DMS153 treated with DMSO at 0.1 percent for 48 hours (cell line): Measurements from ENCODE around the gene CKAP2.
"Not testable (repeated sequence)": the region's sequence is repeated elsewhere in the genome, so short reads cannot be mapped to it uniquely, and the experiment has no call there.

Source experiments
- DNase-seq: peaks from one replicate; lab custom pipeline; 2025; ENCODE audit not compliant: unreplicated experiment; lab: John Stamatoyannopoulos, UW

CKAP2 gene

DNA sequence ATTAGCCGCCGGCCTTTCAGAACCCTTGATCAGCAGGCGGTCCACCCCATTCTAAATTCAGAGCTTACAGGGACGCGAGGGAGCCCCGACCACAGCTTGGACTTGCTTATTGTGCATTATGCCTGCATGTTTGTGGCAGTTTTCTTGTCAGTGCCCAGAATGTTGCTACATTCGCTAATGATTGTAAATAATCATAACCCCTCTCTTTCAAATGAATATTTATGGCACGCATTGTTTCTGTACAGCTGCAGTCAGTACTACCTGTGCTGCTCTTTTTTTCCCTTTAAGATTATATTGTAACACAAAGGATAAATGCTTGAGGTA lies 4.5 kb upstream of the CKAP2 start:
- no peak for DNase-seq

DNA sequence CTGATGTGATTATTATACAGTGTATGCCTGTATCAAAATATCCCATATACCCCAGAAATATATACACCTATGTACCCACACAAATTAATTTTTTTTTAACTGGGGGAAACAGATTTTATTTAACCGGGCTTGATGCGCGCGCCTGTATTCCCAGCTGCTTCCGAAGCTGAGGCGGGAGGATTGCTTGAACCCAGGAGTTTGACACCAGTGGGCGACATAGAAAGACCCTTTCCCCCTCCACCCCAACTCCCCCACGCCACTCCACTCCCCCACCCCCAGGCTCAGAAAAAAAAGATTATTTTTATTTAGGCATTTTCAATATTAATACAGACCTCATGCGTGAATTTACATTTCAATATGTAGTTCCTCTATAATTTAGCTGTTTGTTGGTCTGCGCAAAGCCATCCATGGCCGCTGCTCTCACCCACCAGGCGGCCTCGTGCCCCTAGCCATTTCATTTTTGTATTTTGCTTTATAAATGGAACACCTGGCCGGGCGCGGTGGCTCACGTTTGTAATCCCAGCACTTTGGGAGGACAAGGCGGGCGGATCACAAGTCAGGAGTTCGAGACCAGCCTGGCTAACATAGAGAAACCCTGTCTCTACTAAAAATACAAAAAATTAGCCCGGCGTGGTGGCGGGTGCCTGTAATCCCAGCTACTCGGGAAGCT lies 4.0 kb upstream of the CKAP2 start:
- no peak for DNase-seq

DNA sequence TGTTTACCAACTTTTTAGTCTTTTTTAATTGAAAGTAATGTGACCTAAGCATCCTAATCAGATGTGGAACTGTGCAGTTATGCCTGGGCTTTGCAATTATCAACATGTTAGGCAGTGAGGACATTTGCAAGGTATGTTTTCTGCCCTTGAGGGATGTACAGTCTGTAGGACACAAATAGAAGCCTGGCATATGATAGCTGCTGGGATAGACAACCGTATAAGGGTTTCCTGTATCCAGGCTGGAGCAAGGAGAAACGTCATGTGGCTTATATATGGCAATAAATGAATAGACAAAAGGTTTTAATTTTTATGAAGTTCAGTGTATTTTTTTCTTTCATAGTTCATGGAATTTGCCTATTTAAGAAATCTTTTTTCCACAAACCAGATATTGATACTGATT lies 2.8 kb upstream of the CKAP2 start:
- no peak for DNase-seq

DNA sequence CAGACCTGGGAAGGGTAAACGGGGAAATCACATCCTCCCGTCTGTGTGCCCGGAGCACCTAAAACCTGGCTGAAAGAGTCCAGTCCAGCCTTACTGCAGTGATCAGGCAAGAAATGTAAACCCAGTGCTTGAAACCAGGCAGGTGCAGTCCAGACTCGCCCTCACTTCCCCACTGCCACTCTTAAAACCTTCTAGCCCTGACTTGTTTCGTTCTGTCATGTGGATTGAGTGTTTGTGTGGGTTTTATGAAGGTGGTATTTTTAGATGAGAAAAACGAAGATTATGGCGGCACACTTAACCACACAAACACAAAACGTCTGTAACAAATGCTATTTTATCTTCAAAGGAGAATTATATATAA lies 839 bp upstream of the CKAP2 start:
- peak; percentile 61 for DNase-seq

DNA sequence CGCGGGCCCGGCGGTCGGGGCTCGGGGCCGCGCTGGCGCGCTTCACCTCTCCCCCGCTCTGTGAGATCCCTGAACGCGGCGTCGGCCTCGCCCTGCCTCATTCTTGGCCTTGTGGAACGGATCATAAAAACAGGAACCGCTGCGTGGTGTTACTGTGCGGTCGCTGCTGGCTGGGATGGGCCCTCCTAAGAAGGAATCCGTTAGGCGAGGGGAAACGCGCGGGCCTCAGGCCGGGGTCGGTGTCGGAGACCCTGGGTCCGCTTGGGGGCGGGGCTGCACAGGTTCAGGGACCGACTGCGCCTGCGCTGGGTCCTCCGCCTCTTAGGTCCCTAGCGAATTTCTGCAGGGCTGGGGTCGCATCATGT lies 381 bp downstream of the CKAP2 start:
- peak; percentile 38 for DNase-seq

DNA sequence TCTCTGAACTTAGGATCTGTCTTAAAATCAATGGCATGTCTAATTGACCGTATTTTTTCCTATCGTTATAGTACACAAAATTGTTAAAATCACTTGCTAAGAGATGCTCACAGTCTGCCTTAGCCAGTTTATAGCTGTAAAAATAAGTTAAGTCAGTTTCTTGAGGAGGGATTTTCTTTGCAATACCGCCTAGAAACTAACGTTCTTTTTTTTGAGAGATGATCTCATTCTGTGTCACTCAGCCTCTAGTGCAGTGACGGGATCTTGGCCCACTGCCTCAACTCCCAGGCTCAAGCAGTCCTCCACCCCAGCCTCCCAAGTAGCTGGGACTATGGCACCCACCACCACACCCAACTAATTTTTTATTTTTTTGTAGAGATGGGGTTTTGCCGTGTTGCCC lies 4.4 kb downstream of the CKAP2 start:
- no peak for DNase-seq

DNA sequence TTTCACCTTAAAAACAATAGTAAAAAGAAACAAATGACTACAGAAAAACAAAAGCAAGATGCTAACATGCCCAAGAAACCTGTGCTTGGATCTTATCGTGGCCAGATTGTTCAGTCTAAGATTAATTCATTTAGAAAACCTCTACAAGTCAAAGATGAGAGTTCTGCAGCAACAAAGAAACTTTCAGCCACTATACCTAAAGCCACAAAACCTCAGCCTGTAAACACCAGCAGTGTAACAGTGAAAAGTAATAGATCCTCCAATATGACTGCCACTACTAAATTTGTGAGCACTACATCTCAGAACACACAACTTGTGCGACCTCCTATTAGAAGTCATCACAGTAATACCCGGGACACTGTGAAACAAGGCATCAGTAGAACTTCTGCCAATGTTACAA lies 6.0 kb downstream of the CKAP2 start:
- no peak for DNase-seq

DNA sequence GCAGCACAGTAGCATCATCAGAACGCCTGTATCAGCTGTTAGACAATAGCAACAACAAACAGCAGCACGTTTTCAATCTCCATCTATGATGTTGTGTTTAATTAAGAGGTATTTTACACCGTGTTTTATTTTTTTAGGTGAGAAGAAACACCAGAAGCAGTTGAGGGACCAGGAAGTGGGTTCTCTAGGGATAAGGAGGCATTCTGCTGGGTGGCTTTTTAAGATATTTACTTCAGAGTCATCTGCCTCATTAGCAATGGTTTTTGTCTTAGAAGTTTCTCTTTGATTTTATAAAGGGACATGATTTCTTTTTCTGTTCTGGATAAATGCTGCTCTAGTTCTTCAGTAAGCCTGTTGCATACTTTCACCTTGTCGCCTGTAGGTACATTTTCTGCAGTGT lies 8.2 kb downstream of the CKAP2 start:
- DNase-seq: no peak

DNA sequence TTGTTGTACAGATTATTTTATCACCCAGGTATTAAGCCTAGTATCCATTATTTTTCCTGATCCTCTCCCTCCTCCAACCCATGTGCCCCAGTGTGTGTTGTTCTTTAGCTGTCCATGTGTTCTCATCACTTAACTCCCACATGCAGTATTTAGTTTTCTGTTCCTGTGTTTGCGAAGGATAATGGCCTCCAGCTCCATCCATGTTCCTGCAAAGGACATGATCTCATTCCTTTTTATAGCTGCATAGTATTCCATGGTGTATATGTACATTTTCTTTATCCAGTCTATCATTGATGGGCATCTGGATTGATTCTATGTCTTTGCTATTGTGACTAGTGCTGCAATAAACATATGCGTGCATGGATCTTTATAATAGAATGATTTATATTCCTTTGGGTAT lies 13.2 kb downstream of the CKAP2 start:
- DNase-seq: not testable (repeated sequence)

DNA sequence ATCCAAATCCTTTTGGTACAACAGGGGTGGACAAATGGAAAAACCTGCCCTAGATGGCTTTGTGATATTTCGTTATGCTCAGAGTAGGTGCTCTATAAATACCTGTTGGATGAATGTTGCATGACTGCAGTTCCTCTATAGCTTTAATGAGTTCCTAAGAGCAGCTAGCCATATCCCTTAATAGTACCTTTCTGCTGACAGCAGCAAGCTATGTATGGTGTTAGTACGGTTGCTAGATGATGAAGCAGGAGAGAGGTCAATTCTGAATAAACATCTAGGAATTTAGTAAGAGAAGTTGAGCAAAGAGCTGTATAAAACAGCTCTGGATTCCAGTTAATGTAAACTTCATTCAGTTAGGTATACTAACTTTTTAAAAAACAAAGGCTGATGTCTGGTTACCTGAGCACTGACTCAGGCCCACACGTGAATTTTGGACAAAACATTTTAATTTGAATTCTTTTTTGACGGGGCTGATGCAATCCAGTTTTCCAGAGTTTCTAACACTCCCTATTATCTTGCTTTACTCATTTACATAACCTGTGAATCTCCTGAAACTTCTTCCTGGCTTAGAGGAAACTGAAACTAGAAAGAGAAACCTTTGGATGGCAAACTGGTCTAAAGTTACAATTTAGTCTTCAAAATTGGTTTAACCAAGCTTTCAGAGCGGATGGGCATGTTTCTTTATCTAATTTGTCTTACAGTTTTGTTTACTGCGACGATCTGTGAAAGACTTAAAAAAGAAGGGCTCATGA lies 25.6 kb downstream of the CKAP2 start:
- DNase-seq: not testable (repeated sequence)

DNA sequence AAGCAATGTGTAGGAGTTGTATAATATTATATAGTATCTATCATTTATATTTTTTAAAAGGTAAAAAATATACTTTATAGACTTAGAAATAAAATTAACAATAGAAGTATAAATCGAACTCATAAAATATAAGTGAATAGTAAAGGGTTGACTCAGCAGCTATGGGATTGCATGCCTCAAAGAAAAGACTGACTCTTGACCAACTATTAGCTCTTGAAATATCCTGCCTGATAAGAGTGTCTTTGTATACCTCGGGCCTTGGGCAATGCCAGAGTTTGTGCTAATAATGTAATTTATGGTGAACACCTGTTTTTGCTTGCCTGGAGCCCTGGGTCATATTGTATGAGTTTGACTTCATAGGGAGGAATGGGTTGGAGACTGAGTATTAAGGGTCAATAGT lies 31.8 kb downstream of the CKAP2 start:
- not testable (repeated sequence) for DNase-seq

DNA sequence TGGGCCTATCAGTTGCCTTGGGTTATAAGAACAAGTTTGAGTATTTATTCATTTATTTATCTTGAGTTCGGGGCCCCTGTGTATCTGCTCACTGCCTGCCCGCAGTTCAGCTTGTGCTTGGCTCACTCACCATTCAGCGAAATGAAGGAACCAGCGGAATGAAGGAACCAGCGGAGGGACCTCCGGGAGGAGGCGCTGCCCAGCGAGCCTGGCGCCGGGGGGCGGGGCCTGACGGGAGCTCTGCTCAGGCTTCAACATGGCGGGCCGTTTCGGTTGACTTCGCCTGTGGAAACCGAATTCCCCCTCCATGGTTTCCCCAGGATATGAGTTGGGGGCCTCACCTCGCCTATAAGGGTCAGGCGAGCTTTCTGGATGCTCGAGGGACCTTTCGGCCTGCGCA lies 33.5 kb downstream of the CKAP2 start:
- DNase-seq: not testable (repeated sequence)

DNA sequence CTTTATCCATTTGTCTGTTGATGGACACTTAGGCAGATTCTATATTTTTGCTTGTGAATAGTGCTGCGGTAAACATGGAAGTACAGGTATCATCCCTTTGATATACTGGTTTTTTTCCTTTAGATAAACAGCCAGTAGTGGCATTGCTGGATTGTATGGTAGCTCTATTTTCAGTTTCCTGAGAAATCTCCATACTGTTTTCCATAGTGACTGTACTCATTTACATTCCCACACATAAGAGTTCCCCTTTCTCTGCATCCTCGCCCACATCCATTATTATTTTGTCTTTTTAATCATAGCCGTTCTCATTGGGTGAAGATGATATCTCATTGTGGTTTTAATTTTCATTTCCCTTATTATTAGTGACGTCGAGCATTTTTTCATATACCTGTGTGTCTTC lies 35.7 kb downstream of the CKAP2 start:
- DNase-seq: not testable (repeated sequence)

DNA sequence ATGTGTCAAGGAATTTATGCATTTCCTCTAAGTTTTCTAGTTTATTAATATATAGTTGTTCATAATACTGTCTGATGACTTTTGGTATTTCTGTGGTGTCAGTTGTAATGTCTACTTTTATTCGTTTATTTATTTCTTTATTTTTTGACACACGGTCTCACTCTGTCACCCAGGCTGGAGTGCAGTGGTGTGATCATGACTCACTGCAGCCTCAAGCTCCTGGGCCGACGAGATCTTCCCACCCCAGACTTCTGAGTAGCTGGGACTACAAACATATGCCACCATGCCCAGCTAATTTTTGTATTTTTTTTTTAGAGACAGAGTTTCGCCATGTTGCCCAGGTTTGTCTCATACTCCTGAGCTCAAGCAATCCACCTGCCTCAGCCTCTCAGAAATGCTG lies 39.0 kb downstream of the CKAP2 start:
- not testable (repeated sequence) for DNase-seq

DNA sequence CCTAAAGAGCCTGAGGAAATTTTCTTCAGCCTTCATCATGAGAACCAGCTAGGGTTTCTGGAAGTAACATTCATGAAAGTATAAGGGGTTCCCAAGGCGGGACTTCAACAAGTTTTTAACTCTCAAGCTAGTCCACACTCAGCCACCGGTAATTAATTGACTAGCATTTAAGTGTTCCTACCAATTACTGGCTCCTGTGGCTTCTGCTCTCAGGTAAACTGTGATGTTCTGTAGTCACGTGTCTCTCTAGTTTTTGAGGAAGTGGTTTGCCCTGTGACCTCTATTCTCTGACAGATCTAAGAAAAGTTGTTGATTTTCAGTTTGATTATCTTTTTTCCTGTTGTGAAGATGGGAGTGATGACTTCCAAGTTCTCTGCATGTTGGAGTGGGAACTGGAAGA lies 42.7 kb downstream of the CKAP2 start:
- not testable (repeated sequence) for DNase-seq

DNA sequence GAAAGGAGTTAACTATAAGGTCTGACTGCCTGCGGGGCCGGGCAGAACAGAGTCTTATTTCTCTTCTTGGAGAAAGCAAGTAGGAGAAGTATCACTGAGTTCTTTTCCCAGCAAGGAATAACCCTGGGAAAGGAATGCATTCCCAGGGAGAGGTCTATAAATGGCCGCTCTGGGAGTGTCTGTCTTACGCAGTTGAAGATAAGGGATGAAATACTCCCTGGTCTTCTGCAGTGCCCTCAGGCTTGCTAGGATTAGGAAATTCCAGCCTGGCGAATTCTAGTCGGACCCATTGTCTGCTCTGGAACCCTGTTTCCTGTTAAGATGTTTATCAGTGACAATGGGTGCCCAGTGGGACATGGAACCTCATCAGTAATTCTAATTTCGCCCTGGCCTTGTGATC lies 47.0 kb downstream of the CKAP2 start:
- DNase-seq: not testable (repeated sequence)

DNA sequence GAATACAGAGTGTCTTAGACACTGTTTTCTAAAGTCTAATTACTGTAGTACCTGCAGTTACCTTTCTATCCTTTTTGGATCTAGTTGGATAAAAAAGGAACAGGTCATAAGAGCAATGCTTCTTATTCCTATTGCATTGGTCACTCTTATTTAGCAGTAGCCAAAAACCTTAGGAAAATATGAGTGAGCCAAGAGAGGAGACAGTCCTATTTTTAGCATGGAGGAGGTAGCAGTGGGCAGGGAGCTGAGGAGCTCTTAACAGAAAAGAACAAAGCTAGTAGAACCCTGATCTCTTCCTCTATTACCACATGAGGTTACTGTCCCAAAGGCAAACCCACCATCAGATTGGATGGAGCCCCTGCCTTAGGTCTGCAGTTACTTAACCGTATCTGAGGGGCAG lies 50.6 kb downstream of the CKAP2 start:
- not testable (repeated sequence) for DNase-seq

DNA sequence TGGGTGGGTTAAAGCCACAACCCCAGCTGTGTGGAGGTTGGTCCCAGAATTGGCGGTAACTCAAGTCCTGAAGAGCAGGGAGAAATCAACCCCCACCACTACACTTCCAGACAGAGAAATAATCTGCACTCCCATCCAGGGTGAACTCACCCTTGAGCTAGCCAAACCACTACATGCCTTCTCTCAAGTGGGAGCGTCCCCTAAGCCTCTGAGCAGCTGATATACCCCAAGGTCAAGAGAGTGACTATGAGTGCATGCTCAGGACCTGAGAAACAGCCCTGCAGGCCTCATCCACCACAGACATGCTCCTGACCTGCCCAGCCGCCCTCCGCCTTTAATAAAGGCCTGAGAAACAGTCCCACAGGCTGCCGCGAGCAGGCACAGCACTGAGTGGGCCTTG lies 54.3 kb downstream of the CKAP2 start:
- not testable (repeated sequence) for DNase-seq

DNA sequence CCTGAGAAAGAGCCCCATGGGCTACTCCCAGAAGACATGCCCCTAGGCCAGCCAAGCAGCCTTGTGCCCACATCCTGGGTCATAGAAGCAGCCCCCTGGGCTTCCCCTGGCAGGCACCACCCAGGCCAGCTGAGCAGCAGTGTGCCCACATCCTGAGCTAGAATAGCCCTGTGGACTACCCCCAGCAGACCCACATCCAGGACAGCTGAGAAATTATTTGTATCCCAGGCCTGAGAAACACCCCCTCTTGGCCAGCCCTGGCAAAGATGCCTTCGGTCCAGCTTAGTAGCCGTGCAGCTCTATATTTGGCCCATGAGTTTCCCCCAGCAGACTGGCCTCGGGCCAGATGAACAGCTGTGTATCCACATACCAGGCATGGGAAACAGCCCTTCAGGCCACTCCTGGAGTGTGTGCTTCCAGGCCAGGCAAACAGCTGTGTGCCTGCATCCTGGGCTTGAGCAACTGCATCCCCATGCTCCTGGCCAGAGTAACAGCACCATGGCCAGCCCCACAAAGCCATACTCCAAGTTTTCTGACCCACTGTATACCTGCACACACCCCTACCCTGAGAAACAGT lies 55.0 kb downstream of the CKAP2 start:
- DNase-seq: not testable (repeated sequence)

DNA sequence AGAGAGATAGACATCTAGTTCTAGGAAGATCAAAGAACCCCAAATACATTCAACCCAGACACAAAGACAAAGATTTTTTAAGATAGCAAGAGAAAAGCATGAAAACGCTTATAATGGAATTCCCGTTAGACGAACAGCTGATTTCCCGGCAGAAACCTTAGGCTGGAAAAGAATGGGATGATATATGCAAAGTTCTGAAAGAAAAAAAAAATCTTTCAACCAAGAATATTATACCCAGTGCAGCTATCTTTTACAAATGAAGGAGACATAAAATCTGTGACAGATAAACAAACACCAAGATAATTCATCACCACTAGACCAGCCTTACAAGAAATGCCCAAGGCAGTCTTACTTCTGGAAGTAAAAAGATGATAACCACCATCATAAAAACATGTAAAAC lies 56.3 kb downstream of the CKAP2 start:
- not testable (repeated sequence) for DNase-seq

DNA sequence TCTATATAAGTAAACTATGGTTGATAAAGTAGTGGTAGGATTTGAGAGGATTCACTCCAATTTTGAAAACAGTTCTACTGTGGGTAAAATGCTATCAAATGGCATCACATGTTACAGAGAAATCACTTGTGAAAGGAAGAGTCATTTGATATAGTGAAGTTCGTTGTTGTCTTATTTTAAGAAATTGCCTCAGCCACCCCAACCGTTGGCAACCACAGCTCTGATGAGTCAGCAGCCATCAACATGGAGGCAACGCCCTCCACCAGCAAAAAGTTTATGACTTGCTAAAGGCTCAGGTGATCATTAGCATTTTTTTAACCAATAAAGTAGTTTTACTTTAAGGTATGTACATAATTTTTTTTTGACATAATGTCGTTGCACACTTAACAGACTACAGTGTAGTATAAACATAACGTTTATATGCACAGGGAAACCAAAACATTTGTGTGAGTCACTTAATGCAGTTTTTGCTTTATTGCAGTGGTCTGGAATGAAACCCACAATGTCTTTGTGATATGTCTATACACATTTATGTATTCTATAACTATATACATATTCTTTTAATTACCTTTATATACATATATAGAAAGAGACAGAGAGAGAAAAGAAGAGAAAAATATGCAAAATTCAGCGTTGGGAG lies 58.8 kb downstream of the CKAP2 start:
- DNase-seq: not testable (repeated sequence)

DNA sequence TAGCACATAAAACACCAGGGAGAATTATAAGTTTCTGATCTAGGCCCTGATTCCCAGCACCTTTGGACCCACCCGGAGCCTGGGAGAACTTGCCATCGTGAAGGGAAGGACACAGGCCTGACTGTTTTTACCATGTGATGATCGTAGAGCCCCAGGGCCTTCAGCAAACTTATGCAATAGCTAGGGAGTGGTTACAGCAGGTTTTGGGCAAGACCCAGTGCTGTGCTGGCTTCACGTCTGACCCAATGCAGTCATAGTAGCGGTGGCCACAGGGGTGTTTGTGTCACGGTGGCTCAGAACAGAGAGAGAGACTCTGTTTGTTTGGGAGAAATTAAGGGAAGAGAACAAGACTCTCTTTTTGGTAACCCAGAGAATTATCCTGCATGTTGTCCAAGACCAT lies 68.0 kb downstream of the CKAP2 start:
- not testable (repeated sequence) for DNase-seq
